GM20000 (cell line): ENCODE measurements around the gene FGF22.

Source experiments
- DNase-seq: peaks from one replicate; pipeline ENCODE4 v3.0.0; 2012; ENCODE audit warnings: low spot score
- TF ChIP-seq, protein P1 (sequence below): IDR thresholded peaks from 2 replicates; pipeline ENCODE4 v1.5.1; 2012; ENCODE audit warnings: mild to moderate bottlenecking, control low read depth; ENCODE audit errors: extremely low read depth, missing control alignments

The FGF22 gene

DNA sequence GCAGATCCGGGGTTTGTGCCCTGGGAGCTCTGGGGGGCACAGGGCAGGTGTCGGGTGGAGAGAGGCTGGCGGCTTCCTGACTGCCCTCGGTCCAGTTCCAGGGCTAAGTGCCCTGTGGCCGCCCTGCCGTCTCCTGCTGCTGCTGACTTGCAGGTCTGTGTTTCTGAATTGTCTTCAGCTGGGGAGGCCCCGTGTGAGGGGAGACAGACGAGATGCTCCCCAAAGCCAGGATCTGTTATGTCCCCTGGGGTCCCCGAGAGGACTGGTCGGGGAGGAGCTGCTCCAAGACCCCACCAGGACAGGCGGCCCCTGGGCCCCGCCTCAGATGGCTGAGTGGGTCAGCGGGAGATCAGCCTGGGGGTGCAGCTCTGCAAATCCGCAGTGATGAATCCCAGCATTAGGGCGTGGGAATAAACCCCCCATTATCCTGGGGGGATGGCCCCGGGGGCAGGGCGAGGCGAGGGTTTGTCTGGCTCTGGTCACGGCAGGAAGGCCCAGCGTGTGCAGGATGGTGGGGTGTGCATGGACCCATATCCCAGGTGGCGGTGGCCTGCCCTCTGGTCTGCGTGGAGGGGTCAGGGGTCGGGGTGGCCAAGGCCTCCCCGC is 45.3 kb upstream of the FGF22 start:
- DNase-seq = no peak
- TF ChIP-seq, protein P1, sequence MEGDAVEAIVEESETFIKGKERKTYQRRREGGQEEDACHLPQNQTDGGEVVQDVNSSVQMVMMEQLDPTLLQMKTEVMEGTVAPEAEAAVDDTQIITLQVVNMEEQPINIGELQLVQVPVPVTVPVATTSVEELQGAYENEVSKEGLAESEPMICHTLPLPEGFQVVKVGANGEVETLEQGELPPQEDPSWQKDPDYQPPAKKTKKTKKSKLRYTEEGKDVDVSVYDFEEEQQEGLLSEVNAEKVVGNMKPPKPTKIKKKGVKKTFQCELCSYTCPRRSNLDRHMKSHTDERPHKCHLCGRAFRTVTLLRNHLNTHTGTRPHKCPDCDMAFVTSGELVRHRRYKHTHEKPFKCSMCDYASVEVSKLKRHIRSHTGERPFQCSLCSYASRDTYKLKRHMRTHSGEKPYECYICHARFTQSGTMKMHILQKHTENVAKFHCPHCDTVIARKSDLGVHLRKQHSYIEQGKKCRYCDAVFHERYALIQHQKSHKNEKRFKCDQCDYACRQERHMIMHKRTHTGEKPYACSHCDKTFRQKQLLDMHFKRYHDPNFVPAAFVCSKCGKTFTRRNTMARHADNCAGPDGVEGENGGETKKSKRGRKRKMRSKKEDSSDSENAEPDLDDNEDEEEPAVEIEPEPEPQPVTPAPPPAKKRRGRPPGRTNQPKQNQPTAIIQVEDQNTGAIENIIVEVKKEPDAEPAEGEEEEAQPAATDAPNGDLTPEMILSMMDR = no peak

DNA sequence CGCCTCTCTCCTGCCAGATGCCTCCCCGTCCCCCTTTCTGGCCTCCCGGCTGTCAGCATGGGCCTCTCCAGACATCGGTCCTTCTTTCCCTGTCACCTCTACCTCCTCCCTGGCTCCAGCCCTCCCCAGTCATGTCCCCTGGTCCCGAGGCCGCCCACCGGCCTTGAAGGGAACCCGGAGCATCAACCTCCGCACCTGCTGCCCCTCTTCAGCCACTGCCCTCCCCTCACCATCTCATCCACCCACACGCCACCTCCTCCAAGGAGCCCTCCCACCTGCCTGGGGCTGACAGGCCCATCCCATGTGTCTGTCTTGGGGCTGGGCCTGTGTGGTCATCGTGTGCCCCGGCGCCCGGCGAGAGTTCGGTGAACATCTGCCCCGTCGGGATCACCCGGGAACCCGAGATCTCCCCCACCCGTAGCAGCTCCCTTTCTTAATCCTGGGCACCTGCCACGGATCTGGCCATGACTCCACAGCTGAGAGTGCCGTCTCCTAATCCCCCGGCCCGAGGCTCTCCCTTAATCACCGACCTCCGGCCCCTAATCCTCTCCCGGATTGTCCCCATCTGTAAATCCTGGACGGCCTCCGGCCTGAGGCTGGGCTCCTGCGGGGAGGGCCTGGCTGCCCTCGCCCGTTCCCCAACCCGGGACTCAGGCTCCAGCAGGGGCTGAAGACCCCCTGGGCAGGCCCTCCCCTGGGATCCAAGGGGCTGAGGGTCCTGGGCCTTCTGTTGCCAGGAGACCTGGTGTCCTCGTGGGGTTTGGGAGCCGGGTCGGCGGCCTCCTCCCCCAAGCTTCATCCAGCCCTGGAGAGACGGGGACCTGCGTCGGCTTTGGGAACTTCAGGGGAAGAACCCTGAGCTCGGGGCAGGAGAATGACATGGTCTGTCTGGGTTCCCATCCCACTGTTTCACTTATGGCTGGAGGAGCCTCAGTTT is 44.1 kb upstream of the FGF22 start:
- TF ChIP-seq, protein P1 = no peak
- no peak for DNase-seq

DNA sequence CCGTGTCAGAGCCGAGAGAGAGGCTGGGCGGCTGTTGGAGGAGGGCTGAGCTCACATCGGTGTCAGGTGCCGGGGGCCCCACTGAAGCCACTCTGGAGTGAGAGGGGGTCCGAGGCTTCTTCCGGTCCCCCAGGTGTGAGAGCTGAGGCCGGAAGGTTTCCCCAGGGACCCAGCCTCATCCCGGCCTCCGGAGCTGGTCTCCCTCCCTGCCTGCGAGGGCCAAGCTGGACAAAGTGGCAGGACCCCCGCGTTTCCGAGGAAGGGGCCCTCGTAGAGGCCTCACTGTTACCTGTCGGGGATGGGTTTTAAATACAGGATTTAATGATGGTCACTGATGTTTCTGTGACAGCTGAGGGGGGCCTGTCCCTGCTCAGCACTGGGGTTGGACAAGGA is 43.4 kb upstream of the FGF22 start:
- TF ChIP-seq, protein P1 = no peak
- no peak for DNase-seq

DNA sequence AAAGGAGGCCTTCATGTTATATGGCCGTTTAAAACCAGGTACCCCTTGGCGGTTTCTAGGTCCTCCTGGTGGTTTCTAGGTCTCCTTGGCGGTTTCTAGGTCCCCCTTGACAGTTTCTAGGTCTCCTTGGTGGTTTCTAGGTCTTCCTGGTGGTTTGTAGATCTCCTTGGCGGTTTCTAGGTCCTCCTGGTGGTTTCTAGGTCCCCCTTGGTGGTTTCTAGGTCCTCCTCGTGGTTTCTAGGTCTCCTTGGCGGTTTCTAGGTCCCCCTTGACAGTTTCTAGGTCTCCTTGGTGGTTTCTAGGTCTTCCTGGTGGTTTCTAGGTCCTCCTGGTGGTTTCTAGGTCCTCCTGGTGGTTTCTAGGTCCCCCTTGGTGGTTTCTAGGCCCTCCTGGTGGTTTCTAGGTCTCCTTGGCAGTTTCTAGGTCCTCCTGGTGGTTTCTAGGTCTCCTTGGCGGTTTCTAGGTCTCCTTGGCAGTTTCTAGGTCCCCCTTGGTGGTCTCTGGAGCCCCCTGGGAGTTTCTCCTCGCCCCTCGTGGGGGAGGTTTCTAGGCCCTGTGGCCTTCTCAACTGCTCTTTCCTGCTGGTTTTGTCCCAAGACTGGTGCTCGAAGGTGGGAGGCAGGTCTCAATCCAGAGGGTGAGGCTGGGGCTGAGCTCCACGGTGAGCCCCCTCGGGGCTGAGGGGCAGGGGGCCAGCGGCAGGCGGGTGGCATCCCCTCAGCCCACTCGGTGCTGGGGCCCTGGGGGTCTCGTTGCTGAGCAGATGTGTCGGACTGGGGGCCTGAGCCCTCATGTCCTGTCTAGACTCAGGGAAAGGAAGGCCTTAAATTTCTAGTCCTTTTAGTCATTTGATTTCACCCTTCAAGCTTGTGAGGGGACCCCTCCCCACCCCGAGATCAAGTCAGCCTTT is 42.0 kb upstream of the FGF22 start:
- TF ChIP-seq, protein P1 = no peak
- no peak for DNase-seq

DNA sequence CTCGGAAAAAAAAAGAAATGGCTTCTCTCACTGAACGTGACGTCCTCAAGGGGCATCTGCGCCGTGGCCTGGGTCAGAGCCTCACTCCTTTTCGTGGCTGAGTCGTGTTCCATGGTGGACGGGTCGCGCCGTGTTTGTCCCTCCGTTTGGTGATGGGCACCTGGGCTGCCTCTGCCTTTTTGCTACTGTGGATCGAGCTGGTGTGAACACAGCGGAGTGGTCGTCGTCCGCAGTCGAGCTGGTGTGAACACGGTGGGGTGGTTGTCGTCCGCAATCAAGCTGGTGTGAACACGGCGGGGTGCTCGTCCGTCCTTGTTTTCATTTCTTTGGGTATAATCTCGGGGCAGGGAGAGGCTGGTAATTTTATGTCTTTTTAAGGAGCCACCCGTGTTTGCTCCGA is 38.4 kb upstream of the FGF22 start:
- TF ChIP-seq, protein P1 = no peak
- no peak for DNase-seq

DNA sequence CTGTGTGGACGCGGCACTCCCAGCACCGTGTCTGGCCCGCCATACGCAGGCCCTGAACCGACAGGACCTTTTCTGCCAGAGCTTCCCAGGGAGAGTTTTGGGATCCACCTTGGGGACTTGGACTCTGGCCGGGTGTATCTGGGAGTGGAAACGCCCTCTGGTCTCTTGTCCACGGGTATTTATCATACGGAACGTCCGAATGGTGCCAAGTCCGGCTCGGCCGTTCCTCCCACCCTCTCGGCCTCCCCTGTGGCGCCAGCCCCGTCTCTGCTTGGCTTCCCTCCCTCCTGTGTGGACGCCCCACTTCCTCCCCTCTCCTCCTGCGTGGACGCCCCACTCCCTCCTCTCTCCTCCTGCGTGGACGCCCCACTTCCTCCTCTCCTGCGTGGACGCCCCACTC is 37.9 kb upstream of the FGF22 start:
- DNase-seq = no peak
- TF ChIP-seq, protein P1 = no peak
